Psoas muscle (tissue), 8 donors: ENCODE results near the gene ATP13A1. TPM values are rescaled to one million over a fixed set of nuclear protein-coding genes. Genes with fewer than 3 reads are reported as not detected.
A peak's percentile ranks its signal among the peaks of the same experiment; 100 is the strongest.

Experiments
- ATAC-seq, 4 donors: fragments of 200-7000 bp; cut with Tn5 transposase; one replicate each; pipeline ENCODE4 v1.9.1; 2020; ENCODE audit warnings: moderate library complexity in 3 of 4, mild to moderate bottlenecking in 2 of 4
- DNase-seq, 2 donors: peaks; one replicate each; pipeline ENCODE4 v3.0.0-alpha.2; 2020
- H3K27ac ChIP-seq: fragments of 200-600 bp; one replicate; pipeline ENCODE4 v1.8.0; 2022
- H3K27me3 ChIP-seq, 3 donors: fragments of 200-600 bp in 1 of 3; one replicate each; pipeline versions ENCODE4 v1.6.1 to v1.8.0; 2013 to 2022; ENCODE audit warnings: low read length in 2 of 3, mild to moderate bottlenecking in 2 of 3, moderate library complexity in 1 of 3; ENCODE audit not compliant: insufficient read depth in 3 of 3
- H3K36me3 ChIP-seq, 2 donors: fragments of 200-600 bp in 1 of 2; one replicate each; pipeline versions ENCODE4 v1.6.1 to v1.8.0; 2013 to 2022; ENCODE audit warnings: low read depth in 1 of 2, mild to moderate bottlenecking in 1 of 2, moderate library complexity in 1 of 2; ENCODE audit not compliant: insufficient read depth in 1 of 2
- H3K4me1 ChIP-seq: fragments of 200-600 bp; one replicate; pipeline ENCODE4 v1.8.0; 2022
- H3K4me3 ChIP-seq: fragments of 200-600 bp; one replicate; pipeline ENCODE4 v1.8.0; 2022; ENCODE audit warnings: mild to moderate bottlenecking
- H3K9me3 ChIP-seq: fragments of 200-600 bp; one replicate; pipeline ENCODE4 v1.8.0; 2022
- WGBS, 3 donors: extraction: QIAGEN DNeasy Blood & Tissue Kit; methylation state at CpG; one replicate each; pipeline versions ENCODE4 v1.1.6 to v1.1.7; 2013; 5-methylcytosine and 5-hydroxymethylcytosine counted together
- intact Hi-C, 2 donors: fragments of 100-400 bp; cut with DNase I; formaldehyde crosslinking; loops; one replicate each; pipeline versions ENCODE4 v1.11.0 to v1.14.2; 2022
- polyA plus RNA-seq, 3 donors: library from polyadenylated mRNA; stranded (reverse); fragments of 200-250 nt; gene quantifications; one replicate each; pipeline ENCODE4 v1.2.3, GENCODE V29; 2013
- total RNA-seq, 4 donors: library from RNA; stranded (reverse); fragmentation: NEBNext Ultra II Directional in 2 of 4; extraction: Animal tissue kit (Norgen Biotek cat#: 25700) in 2 of 4; gene quantifications; one replicate each; pipeline versions ENCODE4 v1.2.1 to v1.2.4, GENCODE V29; 2021 to 2023
- TF ChIP-seq, protein P1 (sequence below): fragments of 200-600 bp; IDR thresholded peaks from one replicate; pipeline ENCODE4 v1.8.0; 2022; ENCODE audit warnings: antibody characterized with exemption
- donor health status: healthy with polysubstance abuse.
- donor health status: DM: no; HTN: no; CAD: no; lungs with moderate emphysema.
- donor health status: Bipolar disorder and iron deficiency.
- donor health status: healthy.
- donor health status: DM: yes; HTN: yes; CAD: no.
- donor health status: DM: no; HTN: no; CAD: no.
- donor health status: DM: no; HTN: no; CAD: no.
- donor health status: DM: yes; HTN: yes; CAD: no.

ATP13A1 gene
- total and polyA plus RNA-seq, 7 donors: 15.4 to 27.5 (median 20.6) TPM

DNA sequence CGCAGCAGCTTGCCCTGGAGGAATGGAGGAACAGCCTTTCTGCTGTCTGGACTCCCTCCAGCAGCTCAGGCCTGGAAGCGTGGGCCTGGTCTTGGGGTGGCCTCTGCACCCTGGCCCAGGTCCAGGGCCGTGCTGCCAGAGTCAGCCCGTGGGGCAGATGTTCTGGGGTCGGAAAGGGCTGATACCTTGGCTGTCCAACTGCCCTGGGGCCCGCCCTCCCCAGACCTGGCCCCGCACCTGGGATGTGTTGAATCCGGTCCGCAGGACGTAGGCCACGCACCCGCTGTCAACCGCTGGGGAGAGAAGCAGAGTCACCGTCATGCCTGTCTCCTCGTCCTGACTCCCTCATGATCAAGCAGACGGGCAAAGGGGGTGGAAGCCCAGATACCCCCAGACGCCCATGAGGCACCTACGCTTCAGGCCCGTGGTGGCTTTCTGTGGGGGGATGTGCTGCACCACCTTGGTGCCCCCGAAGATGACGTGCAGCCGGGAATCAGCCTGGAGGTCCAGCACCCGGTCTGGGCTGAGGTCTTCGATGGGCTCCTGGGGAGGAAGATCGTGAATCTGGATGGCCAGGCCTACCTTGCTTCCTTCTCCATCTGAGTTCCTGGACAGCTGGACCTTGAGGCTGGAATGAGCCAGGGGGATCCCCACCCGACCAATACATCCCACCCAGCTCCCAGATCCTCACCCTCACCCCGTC, 7.7 kb downstream of the ATP13A1 start:
- no peak overlapping the region for H3K4me3 ChIP-seq
- ATAC-seq (no peak), DNase-seq (peak in 1 of 2 donors; percentile 32)
- H3K27ac ChIP-seq: no peak overlapping the region
- 88 to 94% (median 91%) methylated on average over 27 of the region's 27 CpGs for WGBS, 3 donors
- no peaks in the 10 kb centered on the region for H3K9me3 ChIP-seq
- intact Hi-C loops: no loop called here
- H3K4me1 ChIP-seq: no peaks in the 10 kb centered on the region
- H3K36me3 ChIP-seq: peaks cover 19 to 94% of the 10 kb centered on the region in 2 donors
- TF ChIP-seq, protein P1, sequence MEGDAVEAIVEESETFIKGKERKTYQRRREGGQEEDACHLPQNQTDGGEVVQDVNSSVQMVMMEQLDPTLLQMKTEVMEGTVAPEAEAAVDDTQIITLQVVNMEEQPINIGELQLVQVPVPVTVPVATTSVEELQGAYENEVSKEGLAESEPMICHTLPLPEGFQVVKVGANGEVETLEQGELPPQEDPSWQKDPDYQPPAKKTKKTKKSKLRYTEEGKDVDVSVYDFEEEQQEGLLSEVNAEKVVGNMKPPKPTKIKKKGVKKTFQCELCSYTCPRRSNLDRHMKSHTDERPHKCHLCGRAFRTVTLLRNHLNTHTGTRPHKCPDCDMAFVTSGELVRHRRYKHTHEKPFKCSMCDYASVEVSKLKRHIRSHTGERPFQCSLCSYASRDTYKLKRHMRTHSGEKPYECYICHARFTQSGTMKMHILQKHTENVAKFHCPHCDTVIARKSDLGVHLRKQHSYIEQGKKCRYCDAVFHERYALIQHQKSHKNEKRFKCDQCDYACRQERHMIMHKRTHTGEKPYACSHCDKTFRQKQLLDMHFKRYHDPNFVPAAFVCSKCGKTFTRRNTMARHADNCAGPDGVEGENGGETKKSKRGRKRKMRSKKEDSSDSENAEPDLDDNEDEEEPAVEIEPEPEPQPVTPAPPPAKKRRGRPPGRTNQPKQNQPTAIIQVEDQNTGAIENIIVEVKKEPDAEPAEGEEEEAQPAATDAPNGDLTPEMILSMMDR: no peak
- H3K27me3 ChIP-seq: no peaks in the 10 kb centered on the region

DNA sequence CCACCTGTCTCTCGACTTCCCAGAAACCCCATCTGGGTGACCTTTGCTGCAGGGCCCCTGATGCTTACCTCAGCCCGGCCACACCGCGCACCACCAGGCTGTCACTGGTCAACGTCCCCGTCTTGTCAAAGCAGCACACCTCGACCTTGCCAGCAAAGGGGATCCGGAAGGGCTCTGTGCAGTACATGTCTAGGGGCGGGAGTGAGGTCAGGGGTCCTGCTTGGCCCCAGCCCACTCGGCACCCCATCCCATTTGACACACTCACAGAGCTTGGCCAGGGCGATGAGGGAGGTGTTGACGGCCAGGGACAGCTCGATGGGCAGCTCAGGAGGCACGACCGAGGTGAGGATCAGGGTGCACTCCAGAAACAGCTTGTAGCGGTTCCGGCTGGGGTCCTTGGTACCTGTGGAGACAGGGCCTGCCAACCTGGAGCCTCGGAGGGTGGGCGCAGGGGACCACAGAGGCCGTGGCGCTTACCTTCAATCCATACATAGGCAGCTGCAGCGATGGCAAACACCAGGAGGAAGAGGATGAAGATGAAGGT, 8.4 kb downstream of the ATP13A1 start:
- 92 to 94% (median 94%) methylated on average over 21 to 22 of the region's 22 CpGs for WGBS, 3 donors
- H3K27ac ChIP-seq: no peak overlapping the region
- DNase-seq (peak in 1 of 2 donors; percentile 36), ATAC-seq (no peak)
- no peak overlapping the region for H3K4me3 ChIP-seq
- TF ChIP-seq, protein P1: no peak
- peaks cover 19 to 100% of the 10 kb centered on the region in 2 donors for H3K36me3 ChIP-seq
- H3K27me3 ChIP-seq: no peaks in the 10 kb centered on the region
- no peaks in the 10 kb centered on the region for H3K9me3 ChIP-seq
- H3K4me1 ChIP-seq: no peaks in the 10 kb centered on the region
- intact Hi-C loops: no loop called here

DNA sequence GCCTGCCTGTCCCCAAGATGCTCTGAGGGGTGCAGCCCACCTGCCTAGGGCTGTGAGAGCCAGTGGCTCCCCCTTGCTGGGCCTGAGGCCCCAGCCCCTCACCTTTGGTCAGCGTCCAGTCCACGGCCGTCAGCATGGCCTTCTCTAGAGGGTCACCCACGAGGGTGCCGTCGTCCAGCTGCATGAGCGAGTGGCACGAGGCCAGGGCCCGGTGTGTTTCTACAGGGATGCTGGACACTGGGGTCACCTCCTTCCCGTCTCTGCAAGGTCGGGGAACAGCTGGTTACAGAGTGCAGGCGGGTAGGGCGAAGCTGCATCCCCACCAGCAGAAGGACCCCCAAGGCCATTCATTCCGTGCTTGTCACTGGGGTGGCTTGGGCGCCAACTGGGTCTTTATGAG, 9.0 kb downstream of the ATP13A1 start:
- no peaks in the 10 kb centered on the region for H3K27me3 ChIP-seq
- WGBS, 3 donors: 87 to 94% (median 87%) methylated on average over 15 of the region's 15 CpGs
- TF ChIP-seq, protein P1: no peak
- H3K4me3 ChIP-seq: no peak overlapping the region
- H3K27ac ChIP-seq: no peak overlapping the region
- H3K9me3 ChIP-seq: no peaks in the 10 kb centered on the region
- H3K4me1 ChIP-seq: no peaks in the 10 kb centered on the region
- ATAC-seq (no peak), DNase-seq (peak in 1 of 2 donors; percentile 37)
- peaks cover 19 to 100% of the 10 kb centered on the region in 2 donors for H3K36me3 ChIP-seq
- intact Hi-C loops: no loop called here

DNA sequence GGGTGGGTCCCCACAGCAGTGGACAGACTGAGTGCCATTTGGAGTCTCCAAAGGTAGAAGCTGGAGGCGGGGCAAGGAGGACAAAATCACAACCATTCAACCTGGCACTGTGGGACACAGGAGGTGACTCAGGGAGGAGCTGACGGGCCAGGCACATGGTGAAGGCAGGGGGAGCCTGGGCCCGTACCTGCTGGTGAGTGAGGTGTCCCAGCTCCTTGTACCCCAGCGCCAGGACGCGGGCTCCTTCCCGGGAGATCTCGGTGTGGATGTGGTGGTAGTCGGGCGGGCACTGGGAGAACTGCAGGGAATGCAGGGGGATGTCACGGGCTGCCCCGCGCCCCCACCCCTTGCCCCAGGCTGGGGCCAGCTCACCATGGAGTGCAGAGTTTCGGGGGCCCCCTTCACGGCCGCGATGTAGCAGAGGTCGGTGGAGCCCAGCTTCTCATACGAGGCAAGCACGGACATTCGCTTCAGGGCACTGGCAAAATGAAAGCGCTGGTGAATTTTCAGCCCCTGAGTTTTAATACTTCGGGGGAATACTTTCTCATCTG, 9.8 kb downstream of the ATP13A1 start:
- WGBS, 3 donors: 94 to 95% (median 94%) methylated on average over 23 of the region's 23 CpGs
- Histone ChIP-seq H3K36me3 (peaks cover 19 to 100% of the 10 kb centered on the region in 2 donors), H3K9me3 (no peaks in the 10 kb centered on the region), H3K27me3 (no peaks in the 10 kb centered on the region), H3K4me3 (no peak overlapping the region), H3K27ac (no peak overlapping the region), H3K4me1 (no peaks in the 10 kb centered on the region)
- TF ChIP-seq, protein P1: no peak
- no peak for DNase-seq
- ATAC-seq: no peak
- intact Hi-C loops: no loop called here
